K562 (cell line): Measurements from ENCODE around the gene ALDH1A3. TPM values are rescaled to one million over a fixed set of nuclear protein-coding genes. Genes with fewer than 3 reads are reported as not detected.

Experiments
- ATAC-seq: fragments of 200-7000 bp; cut with Tn5 transposase; 3 replicates; pipeline ENCODE4 v1.9.1; 2020; ENCODE audit warnings: moderate library complexity
- BruUV-seq: library from RNA; stranded (reverse); fragments of 400-500 nt; replicated peaks from 2 replicates; lab custom pipeline; 2021; lab: Mats Ljungman, UMichigan
- CTCF ChIA-PET: fragments of 300-600 bp; formaldehyde crosslinking; extraction: SDS; loops from one replicate; lab custom pipeline; 2021; ENCODE audit warnings: low intra/inter-chr PET ratio; lab: Yijun Ruan, JAX
- POLR2A ChIA-PET: fragments of 300-600, 350-650 bp; sonication (Branson Sonifier 250); formaldehyde crosslinking; extraction: SDS; loops from one replicate; lab custom pipeline; 2021; ENCODE audit warnings: antibody characterized with exemption, inconsistent platforms; lab: Yijun Ruan, JAX
- DNase-seq, 4 experiments: peaks; one replicate each; pipeline versions ENCODE4 v3.0.0 to v3.0.0-alpha.2; 2011 to 2018; ENCODE audit warnings: low spot score in 3 of 4, mixed read lengths in 3 of 4; ENCODE audit errors: extremely low read depth in 1 of 4
- FAIRE-seq: peaks from 2 replicates; lab custom pipeline; 2011; peaks lifted over from hg19 to GRCh38; lab: Jason Lieb, UNC
- H2AFZ ChIP-seq: 2 replicates; pipeline ENCODE4 v1.6.0; 2011; ENCODE audit warnings: low read depth, low read length, control low read depth, inconsistent platforms
- H3K27ac ChIP-seq: fragments of 200-600 bp; 3 replicates; pipeline ENCODE4 v1.8.0; 2011; ENCODE audit warnings: low read depth, mild to moderate bottlenecking, control low read depth, inconsistent platforms, low read length, moderate library complexity, mixed read lengths; ENCODE audit errors: extremely low read depth
- H3K27me3 ChIP-seq, 2 experiments: fragments of 300-600 bp in 1 of 2; 2 replicates in 1 of 2; 3 replicates in 1 of 2; pipeline versions ENCODE4 v1.6.0 to v1.8.0; 2011; ENCODE audit warnings: inconsistent platforms in 2 of 2, low read length in 2 of 2, mild to moderate bottlenecking in 1 of 2, mixed read lengths in 1 of 2, moderate library complexity in 1 of 2; ENCODE audit not compliant: control insufficient read depth in 2 of 2, insufficient read depth in 2 of 2
- H3K36me3 ChIP-seq: fragments of 300-600 bp; 3 replicates; pipeline ENCODE4 v1.8.0; 2011; ENCODE audit warnings: mild to moderate bottlenecking, low read length, inconsistent platforms; ENCODE audit not compliant: control insufficient read depth, insufficient read depth
- H3K4me1 ChIP-seq, 2 experiments: fragments of 200-600 bp in 1 of 2; replicated peaks in 1 of 2; 2 replicates in 1 of 2; 3 replicates in 1 of 2; pipeline versions ENCODE4 v1.5.1 to v1.8.0; 2011; ENCODE audit warnings: inconsistent platforms in 2 of 2, low read length in 2 of 2, mild to moderate bottlenecking in 1 of 2, mixed read lengths in 1 of 2, moderate library complexity in 1 of 2; ENCODE audit not compliant: control insufficient read depth in 2 of 2, insufficient read depth in 2 of 2
- H3K4me2 ChIP-seq: 2 replicates; pipeline ENCODE4 v1.6.1; 2011; ENCODE audit warnings: low read length, control low read depth, inconsistent platforms, mixed read lengths; ENCODE audit not compliant: insufficient read depth
- H3K4me3 ChIP-seq: fragments of 200-600 bp; sonication (generic), shearing (Covaris generic); 2 replicates; pipeline ENCODE4 v1.5.1; 2016; ENCODE audit warnings: control low read depth, inconsistent platforms
- H3K79me2 ChIP-seq: fragments of 200-600 bp; 3 replicates; pipeline ENCODE4 v1.8.0; 2011; ENCODE audit warnings: low read length, inconsistent platforms; ENCODE audit not compliant: control insufficient read depth, insufficient read depth
- H3K9ac ChIP-seq, 2 experiments: 2 replicates each; pipeline versions ENCODE4 v1.6.0 to v1.6.1; 2011; ENCODE audit warnings: low read depth in 2 of 2, low read length in 2 of 2, control low read depth in 1 of 2, inconsistent platforms in 1 of 2, mild to moderate bottlenecking in 1 of 2, mixed read lengths in 1 of 2; ENCODE audit not compliant: insufficient read depth in 1 of 2
- H3K9me1 ChIP-seq: one replicate; pipeline ENCODE4 v1.6.0; 2011; ENCODE audit warnings: inconsistent platforms, mild to moderate bottlenecking, low read length, moderate library complexity; ENCODE audit not compliant: control insufficient read depth, insufficient read depth
- H3K9me3 ChIP-seq: replicated peaks from 2 replicates; pipeline ENCODE4 v1.5.1; 2011; ENCODE audit warnings: low read depth, low read length, inconsistent platforms; ENCODE audit not compliant: control insufficient read depth, insufficient read depth
- H4K20me1 ChIP-seq: replicated peaks from 2 replicates; pipeline ENCODE4 v1.6.1; 2011; ENCODE audit warnings: low read length, inconsistent platforms, mixed read lengths; ENCODE audit not compliant: control insufficient read depth, insufficient read depth
- CEBPB ChIP-seq: fragments of 450-650 bp; IDR thresholded peaks from 2 replicates; pipeline ENCODE4 v1.6.1; 2016; ENCODE audit warnings: missing genetic modification characterization, missing compliant biosample characterization
- CTBP1 ChIP-seq: fragments of 450-650 bp; IDR thresholded peaks from 2 replicates; pipeline ENCODE4 v1.6.1; 2016; ENCODE audit warnings: borderline replicate concordance
- JUN ChIP-seq, 2 experiments: sonication (generic) in 1 of 2; formaldehyde crosslinking in 1 of 2; IDR thresholded peaks; 2 replicates each; pipeline versions ENCODE4 v1.6.1 to v1.8.0; 2012 to 2022; ENCODE audit warnings: borderline replicate concordance in 2 of 2, mild to moderate bottlenecking in 2 of 2, improper control_type of control experiment in 1 of 2, low read depth in 1 of 2, low read length in 1 of 2, missing genetic modification reagents in 1 of 2
- MTA1 ChIP-seq: fragments of 450-650 bp; IDR thresholded peaks from 2 replicates; pipeline ENCODE4 v1.6.1; 2017; ENCODE audit warnings: borderline replicate concordance
- PRMT5 ChIP-seq: sonication (generic); formaldehyde crosslinking; IDR thresholded peaks from 2 replicates; pipeline ENCODE4 v1.5.0; 2020; ENCODE audit warnings: missing genetic modification reagents
- RBM25 ChIP-seq: fragments of 200-400 bp; formaldehyde crosslinking; IDR thresholded peaks from 2 replicates; pipeline ENCODE4 v1.6.1; 2018; ENCODE audit warnings: low read length, low read depth, moderate library complexity; ENCODE audit not compliant: severe bottlenecking
- ZNF239 ChIP-seq: fragments of 250-450 bp; sonication (Bioruptor Pico); IDR thresholded peaks from 2 replicates; pipeline ENCODE4 v1.4.0; 2020; ENCODE audit warnings: mild to moderate bottlenecking
- ZNF24 ChIP-seq: fragments of 450-650 bp; IDR thresholded peaks from 2 replicates; pipeline ENCODE4 v1.6.1; 2016
- ZNF407 ChIP-seq: fragments of 450-650 bp; IDR thresholded peaks from 2 replicates; pipeline ENCODE4 v1.6.1; 2016; ENCODE audit warnings: low read depth
- ZNF444 ChIP-seq: fragments of 250-450 bp; sonication (Bioruptor Pico); IDR thresholded peaks from 2 replicates; pipeline ENCODE4 v1.4.0; 2020; ENCODE audit warnings: mild to moderate bottlenecking, moderate library complexity
- WGBS: fragments of 100-300 bp; shearing (Covaris generic); methylation state at CpG from one replicate; pipeline ENCODE4 v1.1.6; 2016; ENCODE audit warnings: low coverage, mixed read lengths; ENCODE audit not compliant: insufficient coverage; ENCODE audit errors: missing lambda C conversion rate; 5-methylcytosine and 5-hydroxymethylcytosine counted together
- in situ Hi-C: fragments of 300-500 bp; cut with MboI; formaldehyde crosslinking; loops from 4 replicates; pipeline ENCODE4 v1.15.0; 2018; ENCODE audit warnings: inconsistent platforms, mixed read lengths
- intact Hi-C: fragments of 100-400 bp; cut with micrococcal nuclease; formaldehyde crosslinking; loops from 2 replicates; pipeline ENCODE4 v1.14.2; 2022
- polyA plus RNA-seq, 8 experiments: library from polyadenylated mRNA; depleted of rRNA in 4 of 8; stranded (reverse) in 5 of 8; unstranded in 3 of 8; fragments of >200 nt; fragmentation: Nextera tagmentation in 2 of 8; fragmentation: Illumina TruSeq in 1 of 8; extraction: Ambion mirVana in 2 of 8; extraction: Trizol in 1 of 8; gene quantifications; 2 replicates each; pipeline versions ENCODE4 v1.2.1 to v1.2.3, GENCODE V29; 2011 to 2014; ENCODE audit warnings: inconsistent platforms in 1 of 8, missing spikeins in 1 of 8
- total RNA-seq, 7 experiments: library from RNA; depleted of rRNA in 6 of 7; stranded (reverse); fragments of >200 nt in 6 of 7; fragmentation: Illumina TruSeq in 2 of 7; extraction: Trizol in 2 of 7; gene quantifications; 2 replicates each; pipeline versions ENCODE4 v1.2.1 to v1.2.3, GENCODE V29; 2011 to 2021; ENCODE audit warnings: low replicate concordance in 1 of 7

ALDH1A3 gene
- total and polyA plus RNA-seq, 9 of the 15 experiments (the other 6 are each of a cell fraction or from before 2014, with no cell fraction given), result 0.38 TPM; not detected in 8

- Histone ChIP-seq H2AFZ (no peak overlapping the region), H3K9me1 (no peaks in the 10 kb centered on the region), H3K4me1 (no peaks in the 10 kb centered on the region), H3K4me3 (no peak overlapping the region), H3K9ac (no peak overlapping the region), H3K9me3 (no peaks in the 10 kb centered on the region), H3K27ac (no peak overlapping the region), H3K27me3 (peaks cover 34 to 70% of the 10 kb centered on the region in 2 experiments), H4K20me1 (no peaks in the 10 kb centered on the region; the same call in 1 of the 2 replicates), H3K79me2 (no peaks in the 10 kb centered on the region), H3K36me3 (no peaks in the 10 kb centered on the region), H3K4me2 (no peak overlapping the region)
- WGBS, result 4% methylated on average over 13 of the region's 13 CpGs
- FAIRE-seq (no peak), DNase-seq (peak in 2 of 4 experiments; percentile 22 to 31), ATAC-seq (no peak)
- ChIA-PET CTCF (no interaction called here), POLR2A (interaction anchor here (0.7 kb wide), 1 partner anchor 691 kb away, joined by 3 read pairs; no protein-coding TSS in a partner anchor)
- in situ Hi-C loops (loop anchor here (25.0 kb wide), 1 partner anchor 362 kb away; the partner anchor contains the start of gene CHSY1), intact Hi-C loops (no loop called here)
- no TSS peak for BruUV-seq
- TF ChIP-seq MTA1 (no peak), ZNF444 (CRISPR knock-in tag) (no peak), RBM25 (peak; percentile 26), PRMT5 (CRISPR knock-in tag) (no peak), ZNF239 (peak; percentile 92), JUN (IDR thresholded peaks at IDR 0.05; ENCODE audit: borderline replicate concordance, low read depth, low read length) (no peak), JUN (CRISPR knock-in tag; IDR thresholded peaks at IDR 0.05; ENCODE audit: borderline replicate concordance) (no peak), ZNF24 (no peak), CTBP1 (no peak), ZNF407 (no peak), CEBPB (tag) (no peak)
Measured at GRCh38 chr15:100900136-100900794, 20.6 kb downstream of the ALDH1A3 start.
